GM12878 (cell line): ENCODE data around the gene MACROD2. TPM values are rescaled to one million over a fixed set of nuclear protein-coding genes. Genes with fewer than 3 reads are reported as not detected.

Experiments used
- ATAC-seq: fragments of 200-7000 bp; cut with Tn5 transposase; 3 replicates; pipeline ENCODE4 v1.9.1; 2020; ENCODE audit warnings: mild to moderate bottlenecking, moderate library complexity
- BruUV-seq: library from RNA; stranded (reverse); fragments of 400-500 nt; replicated peaks from 2 replicates; lab custom pipeline; 2021; lab: Mats Ljungman, UMichigan
- CTCF ChIA-PET: fragments of 300-600 bp; sonication (Branson Sonifier 250); formaldehyde crosslinking; extraction: SDS; loops from one replicate; lab custom pipeline; 2021; ENCODE audit warnings: inconsistent platforms; lab: Yijun Ruan, JAX
- POLR2A ChIA-PET: fragments of 350-600 bp; formaldehyde crosslinking; extraction: SDS; loops from one replicate; lab custom pipeline; 2021; ENCODE audit warnings: inconsistent platforms; lab: Charles Lee
- RAD21 ChIA-PET: fragments of 300-600 bp; sonication (Branson Sonifier 250); formaldehyde crosslinking; loops from one replicate; lab custom pipeline; 2023; ENCODE audit warnings: antibody characterized with exemption; ENCODE audit not compliant: unreplicated experiment; lab: Charles Lee
- SMC1A ChIA-PET: fragments of 300-600 bp; sonication (Branson Sonifier 250); formaldehyde crosslinking; loops from one replicate; lab custom pipeline; 2023; ENCODE audit not compliant: unreplicated experiment, uncharacterized antibody; lab: Charles Lee
- DNase-seq: peaks from one replicate; pipeline ENCODE4 v3.0.0-alpha.2; 2011; ENCODE audit warnings: low read depth, low spot score
- FAIRE-seq: peaks from 3 replicates; lab custom pipeline; 2011; peaks lifted over from hg19 to GRCh38; lab: Jason Lieb, UNC
- H2AFZ ChIP-seq: 2 replicates; pipeline ENCODE4 v1.6.0; 2011; ENCODE audit warnings: low read depth, low read length, control low read depth; ENCODE audit not compliant: control insufficient read depth
- H3K27ac ChIP-seq: 2 replicates; pipeline ENCODE4 v1.5.1; 2011; ENCODE audit warnings: control low read depth; ENCODE audit not compliant: control insufficient read depth, insufficient read depth
- H3K27me3 ChIP-seq, 2 experiments: replicated peaks in 1 of 2; 2 replicates each; pipeline versions ENCODE4 v1.6.0 to v1.6.1; 2011; ENCODE audit warnings: low read length in 1 of 2; ENCODE audit not compliant: control insufficient read depth in 2 of 2, insufficient read depth in 2 of 2
- H3K36me3 ChIP-seq, 2 experiments: 2 replicates each; pipeline ENCODE4 v1.5.1; 2011; ENCODE audit warnings: low read length in 1 of 2; ENCODE audit not compliant: control insufficient read depth in 2 of 2, insufficient read depth in 2 of 2
- H3K4me1 ChIP-seq: 2 replicates; pipeline ENCODE4 v1.6.1; 2011; ENCODE audit warnings: mild to moderate bottlenecking, low read length, moderate library complexity, mixed read lengths; ENCODE audit not compliant: control insufficient read depth, insufficient read depth
- H3K4me2 ChIP-seq: 2 replicates; pipeline ENCODE4 v1.6.0; 2011; ENCODE audit warnings: control low read depth; ENCODE audit not compliant: control insufficient read depth, insufficient read depth
- H3K4me3 ChIP-seq: fragments of 200-600 bp; sonication (generic); 2 replicates; pipeline ENCODE4 v1.5.1; 2016
- H3K79me2 ChIP-seq: 2 replicates; pipeline ENCODE4 v1.6.0; 2011; ENCODE audit warnings: low read length; ENCODE audit not compliant: control insufficient read depth, insufficient read depth
- H3K9ac ChIP-seq: 2 replicates; pipeline ENCODE4 v1.8.0; 2011; ENCODE audit warnings: low read length, control low read depth, mixed read lengths; ENCODE audit not compliant: control insufficient read depth, insufficient read depth
- H3K9me3 ChIP-seq: replicated peaks from 3 replicates; pipeline ENCODE4 v1.5.1; 2011; ENCODE audit warnings: mild to moderate bottlenecking, low read length; ENCODE audit not compliant: control insufficient read depth, insufficient read depth
- H4K20me1 ChIP-seq: 2 replicates; pipeline ENCODE4 v1.6.0; 2011; ENCODE audit not compliant: control insufficient read depth, insufficient read depth
- BACH1 ChIP-seq: fragments of 450-650 bp; IDR thresholded peaks from 2 replicates; pipeline ENCODE4 v1.6.1; 2017; ENCODE audit warnings: mild to moderate bottlenecking, borderline replicate concordance
- FOXK2 ChIP-seq: fragments of 450-650 bp; IDR thresholded peaks from 2 replicates; pipeline ENCODE4 v1.6.1; 2017; ENCODE audit warnings: mild to moderate bottlenecking, moderate library complexity
- NR2C2 ChIP-seq: IDR thresholded peaks from 2 replicates; pipeline ENCODE4 v1.6.1; 2011; ENCODE audit warnings: borderline replicate concordance, low read depth; ENCODE audit not compliant: control insufficient read depth, insufficient read length
- RELB ChIP-seq: fragments of 450-650 bp; IDR thresholded peaks from 2 replicates; pipeline ENCODE4 v1.6.1; 2017; ENCODE audit warnings: low read depth, mild to moderate bottlenecking, moderate library complexity
- SMAD5 ChIP-seq: IDR thresholded peaks from 2 replicates; pipeline ENCODE4 v1.6.1; 2016; ENCODE audit warnings: antibody characterized with exemption, low read depth
- SMARCA5 ChIP-seq: fragments of 450-650 bp; IDR thresholded peaks from 2 replicates; pipeline ENCODE4 v1.6.1; 2017; ENCODE audit warnings: mild to moderate bottlenecking
- TCF12 ChIP-seq: IDR thresholded peaks from 2 replicates; pipeline ENCODE4 v1.6.1; 2011; ENCODE audit warnings: low read depth, mild to moderate bottlenecking, low read length
- WGBS: methylation state at CpG from one replicate; pipeline ENCODE4 v1.1.6; 2016; ENCODE audit warnings: low lambda C conversion rate; ENCODE audit not compliant: insufficient replicate concordance, insufficient coverage; ENCODE audit errors: missing lambda C conversion rate; 5-methylcytosine and 5-hydroxymethylcytosine counted together
- in situ Hi-C: fragments of 300-500 bp; cut with MboI; formaldehyde crosslinking; loops from 9 replicates; pipeline ENCODE4 v1.14.3; 2018; ENCODE audit warnings: mixed read lengths
- intact Hi-C: fragments of 100-400 bp; cut with micrococcal nuclease; formaldehyde crosslinking; loops from one replicate; pipeline ENCODE4 v1.14.2; 2022; ENCODE audit not compliant: unreplicated experiment
- polyA plus RNA-seq, 11 experiments: library from polyadenylated mRNA; depleted of rRNA in 4 of 11; unstranded in 6 of 11; stranded (reverse) in 5 of 11; fragments of >200 nt; fragmentation: Nextera tagmentation in 4 of 11; fragmentation: Illumina TruSeq in 1 of 11; extraction: Ambion mirVana in 4 of 11; extraction: Trizol in 1 of 11; gene quantifications; 1 replicate in 1 of 11; 2 replicates in 10 of 11; pipeline versions ENCODE4 v1.2.1 to v1.2.3, GENCODE V29; 2011 to 2016; ENCODE audit warnings: inconsistent platforms in 2 of 11, missing spikeins in 2 of 11, low read depth in 1 of 11
- total RNA-seq, 4 experiments: library from RNA; depleted of rRNA in 3 of 4; stranded (reverse); fragments of >200 nt in 3 of 4; fragmentation: Illumina TruSeq in 1 of 4; extraction: Trizol in 1 of 4; gene quantifications; 2 replicates each; pipeline versions ENCODE4 v1.2.1 to v1.2.3, GENCODE V29; 2013 to 2021

The MACROD2 gene
- total and polyA plus RNA-seq, 10 of the 15 experiments (the other 5 are each of a cell fraction or from before 2014, with no cell fraction given) = 1.1 to 21.5 (median 2.2) TPM

DNA sequence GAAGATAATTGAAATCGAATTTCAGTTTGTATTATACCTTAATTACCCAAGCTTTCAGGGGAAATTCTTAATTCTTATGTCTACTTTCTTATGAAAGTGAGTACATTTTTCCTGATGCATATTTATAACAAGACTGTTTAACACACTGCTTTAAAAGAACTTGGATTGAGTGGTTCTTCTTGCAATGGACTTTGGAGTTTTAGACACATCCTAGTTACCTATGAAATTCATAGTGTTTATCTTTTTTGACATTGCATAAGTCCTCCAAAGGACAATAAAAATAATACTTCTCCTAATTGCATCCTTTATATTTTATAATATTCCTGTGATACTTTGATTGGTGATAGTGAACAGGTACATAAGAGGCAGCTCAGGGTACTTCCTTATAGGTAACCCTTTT lies 737.7 kb downstream of the MACROD2 start:
- no peak overlapping the region for H3K4me2 ChIP-seq
- no peak for ATAC-seq
- intact Hi-C loops = no loop called here
- H3K9me3 ChIP-seq = no peaks in the 10 kb centered on the region; the same call in 2 of the 3 replicates
- 5% methylated on average over 1 of the region's 1 CpG for WGBS
- no TSS peak for BruUV-seq
- in situ Hi-C loops = no loop called here
- no peaks in the 10 kb centered on the region for H3K36me3 ChIP-seq
- no peak for TF ChIP-seq NR2C2
- no peak for TF ChIP-seq SMARCA5
- no peak for TF ChIP-seq RELB
- TF ChIP-seq, all 136 proteins: peak for 0
- H2AFZ ChIP-seq = no peak overlapping the region
- DNase-seq = no peak
- no peaks in the 10 kb centered on the region for H4K20me1 ChIP-seq
- H3K27ac ChIP-seq = no peak overlapping the region
- ChIA-PET POLR2A (no interaction called here), RAD21 (no interaction called here), CTCF (no interaction called here), SMC1A (interaction anchor here (1.8 to 3.6 kb wide), 2 partner anchors 32 to 56 kb away, joined by 4 to 11 read pairs; no protein-coding TSS in a partner anchor)
- no peaks in the 10 kb centered on the region for H3K27me3 ChIP-seq
- no peak overlapping the region for H3K4me3 ChIP-seq
- no peak for FAIRE-seq
- H3K9ac ChIP-seq = no peak overlapping the region
- H3K79me2 ChIP-seq = no peaks in the 10 kb centered on the region
- H3K4me1 ChIP-seq = no peaks in the 10 kb centered on the region

DNA sequence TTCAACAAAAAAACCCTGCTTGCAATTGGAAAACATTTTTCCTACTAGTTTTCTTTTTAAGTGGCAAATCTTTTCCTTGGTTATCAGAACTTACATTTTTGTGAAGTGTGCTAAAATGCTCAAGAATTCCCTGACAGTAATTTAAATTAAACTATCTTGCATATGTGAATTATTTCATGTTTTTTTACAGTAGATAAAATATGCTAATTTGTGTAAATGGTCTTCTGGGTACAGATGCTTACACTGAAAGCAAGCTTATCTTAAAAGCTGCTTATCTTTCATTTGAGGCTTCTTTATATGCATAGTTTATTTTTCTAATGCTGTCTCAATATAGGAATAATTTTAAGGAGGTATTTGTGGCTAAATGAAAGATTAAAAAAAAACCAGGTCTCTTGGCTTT lies 745.1 kb downstream of the MACROD2 start:
- Histone ChIP-seq H3K79me2 (no peaks in the 10 kb centered on the region), H3K36me3 (no peaks in the 10 kb centered on the region)
- FAIRE-seq = no peak
- no peak for TF ChIP-seq BACH1
- no peak for TF ChIP-seq FOXK2
- TF ChIP-seq SMAD5 = no peak
- TF ChIP-seq TCF12 = no peak
- TF ChIP-seq, all 136 proteins: peak for 0
- CTCF ChIA-PET = interaction anchor here (0.6 to 0.8 kb wide), 2 partner anchors 162 to 222 kb away, joined by 3 read pairs; no protein-coding TSS in a partner anchor
- no peaks in the 10 kb centered on the region for H3K27me3 ChIP-seq
- POLR2A ChIA-PET = no interaction called here
- H3K4me3 ChIP-seq = no peak overlapping the region
- no peaks in the 10 kb centered on the region for H3K4me1 ChIP-seq
- H3K27ac ChIP-seq = no peak overlapping the region
- in situ Hi-C loops (no loop called here), intact Hi-C loops (no loop called here)
- no peak overlapping the region for H2AFZ ChIP-seq
- RAD21 ChIA-PET = no interaction called here
- H3K9ac ChIP-seq = no peak overlapping the region
- DNase-seq (no peak), ATAC-seq (no peak)
- no peaks in the 10 kb centered on the region for H4K20me1 ChIP-seq
- H3K9me3 ChIP-seq = no peaks in the 10 kb centered on the region
- BruUV-seq = no TSS peak
- SMC1A ChIA-PET = interaction anchor here (0.8 to 1.1 kb wide), 2 partner anchors 17 to 115 kb away, joined by 3 to 4 read pairs; no protein-coding TSS in a partner anchor
- no peak overlapping the region for H3K4me2 ChIP-seq
